T47D (cell line): Measurements from ENCODE around the gene MAML3.

Experiments
- DNase-seq, 2 experiments: peaks; one replicate each; pipeline versions ENCODE4 v3.0.0 to v3.0.0-alpha.2; 2011 to 2012; ENCODE audit warnings: low read depth in 1 of 2, low spot score in 1 of 2
- JUND ChIP-seq: IDR thresholded peaks from 2 replicates; pipeline ENCODE4 v1.6.1; 2012; ENCODE audit warnings: low read depth
- in situ Hi-C: cut with HindIII; loops from 2 replicates; pipeline ENCODE4 v1.10.0; 2016; ENCODE audit warnings: low sequenced_read_pairs, low pct_unique_long_range_greater_than_20kb

The MAML3 gene

GRCh38 chr4:140085881-140086280, 68.1 kb downstream of the MAML3 start:
- DNase-seq: no peak
- no peak for TF ChIP-seq JUND
- in situ Hi-C loops: no loop called here

- DNase-seq: no peak
- no peak for TF ChIP-seq JUND
- in situ Hi-C loops: no loop called here
These were observed 68.8 kb downstream of the MAML3 start for GRCh38 chr4:140085062-140085622.

GRCh38 chr4:140084385-140084784, 69.6 kb downstream of the MAML3 start:
- no peak for TF ChIP-seq JUND
- no peak for DNase-seq
- in situ Hi-C loops: no loop called here

GRCh38 chr4:140082391-140082755, 71.6 kb downstream of the MAML3 start:
- no peak for DNase-seq
- in situ Hi-C loops: no loop called here
- TF ChIP-seq JUND: no peak

- in situ Hi-C loops: no loop called here
- DNase-seq: no peak
- TF ChIP-seq JUND: no peak
These were observed 72.2 kb downstream of the MAML3 start for GRCh38 chr4:140081641-140082390.

- TF ChIP-seq JUND: no peak
- in situ Hi-C loops: no loop called here
- no peak for DNase-seq
These were observed 73.1 kb downstream of the MAML3 start for GRCh38 chr4:140080883-140081282.

GRCh38 chr4:140078366-140078765, 75.6 kb downstream of the MAML3 start:
- TF ChIP-seq JUND: no peak
- DNase-seq: no peak
- in situ Hi-C loops: no loop called here

GRCh38 chr4:140076307-140076706, 77.7 kb downstream of the MAML3 start:
- no peak for DNase-seq
- in situ Hi-C loops: no loop called here
- no peak for TF ChIP-seq JUND

- TF ChIP-seq JUND: no peak
- no peak for DNase-seq
- in situ Hi-C loops: no loop called here
These were observed 82.2 kb downstream of the MAML3 start for GRCh38 chr4:140071806-140072205.

GRCh38 chr4:140070973-140071372, 83.0 kb downstream of the MAML3 start:
- TF ChIP-seq JUND: no peak
- DNase-seq: no peak
- in situ Hi-C loops: no loop called here

- in situ Hi-C loops: no loop called here
- no peak for TF ChIP-seq JUND
- DNase-seq: no peak
These were observed 83.6 kb downstream of the MAML3 start for GRCh38 chr4:140070366-140070765.

GRCh38 chr4:140069066-140069465, 84.9 kb downstream of the MAML3 start:
- DNase-seq: no peak
- no peak for TF ChIP-seq JUND
- in situ Hi-C loops: no loop called here

GRCh38 chr4:140068271-140068670, 85.7 kb downstream of the MAML3 start:
- TF ChIP-seq JUND: no peak
- DNase-seq: no peak
- in situ Hi-C loops: no loop called here
